Measurements from ENCODE around the gene KRTAP5-5. TPM values are rescaled to one million over a fixed set of nuclear protein-coding genes. Genes with fewer than 3 reads are reported as not detected.

Gene KRTAP5-5
- total and polyA plus RNA-seq, 12 donors, result not detected

DNA sequence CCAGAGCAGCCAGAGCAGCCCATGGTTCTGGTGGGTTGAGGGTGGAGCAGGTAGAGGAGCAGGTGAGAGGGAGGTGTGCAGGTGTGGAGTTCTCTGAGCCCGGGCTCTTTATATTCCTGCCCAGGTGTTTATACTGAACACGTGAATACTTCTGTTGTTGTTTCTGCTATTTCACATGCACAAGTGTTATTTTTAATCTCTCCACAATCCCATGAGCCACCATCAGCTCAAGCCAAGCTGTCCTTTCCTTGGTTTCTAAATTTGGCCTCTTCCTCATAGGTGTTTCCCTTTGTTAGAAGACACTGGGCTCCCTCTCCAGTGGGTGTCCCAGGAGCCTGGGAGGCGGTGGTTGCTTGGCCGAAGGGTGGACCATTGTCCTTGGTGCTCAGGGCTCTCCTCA, 21.2 kb upstream of the KRTAP5-5 start, which contains the start of gene KRTAP5-3:
KRTAP5-3 (minus strand) TSS at position 101 of the 400 bp plus-strand sequence; CDS start at position 23, 78 bp downstream.
- no peak within 1 kb of the TSS for H3K4me3 ChIP-seq
- TF ChIP-seq, protein P1, sequence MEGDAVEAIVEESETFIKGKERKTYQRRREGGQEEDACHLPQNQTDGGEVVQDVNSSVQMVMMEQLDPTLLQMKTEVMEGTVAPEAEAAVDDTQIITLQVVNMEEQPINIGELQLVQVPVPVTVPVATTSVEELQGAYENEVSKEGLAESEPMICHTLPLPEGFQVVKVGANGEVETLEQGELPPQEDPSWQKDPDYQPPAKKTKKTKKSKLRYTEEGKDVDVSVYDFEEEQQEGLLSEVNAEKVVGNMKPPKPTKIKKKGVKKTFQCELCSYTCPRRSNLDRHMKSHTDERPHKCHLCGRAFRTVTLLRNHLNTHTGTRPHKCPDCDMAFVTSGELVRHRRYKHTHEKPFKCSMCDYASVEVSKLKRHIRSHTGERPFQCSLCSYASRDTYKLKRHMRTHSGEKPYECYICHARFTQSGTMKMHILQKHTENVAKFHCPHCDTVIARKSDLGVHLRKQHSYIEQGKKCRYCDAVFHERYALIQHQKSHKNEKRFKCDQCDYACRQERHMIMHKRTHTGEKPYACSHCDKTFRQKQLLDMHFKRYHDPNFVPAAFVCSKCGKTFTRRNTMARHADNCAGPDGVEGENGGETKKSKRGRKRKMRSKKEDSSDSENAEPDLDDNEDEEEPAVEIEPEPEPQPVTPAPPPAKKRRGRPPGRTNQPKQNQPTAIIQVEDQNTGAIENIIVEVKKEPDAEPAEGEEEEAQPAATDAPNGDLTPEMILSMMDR (IDR thresholded peaks at IDR 0.05), result no peak
- no peaks in the 10 kb centered on the region for H3K9me3 ChIP-seq
- ATAC-seq (peak in 3 of 8 donors; percentile 31 to 37 (median 37)), DNase-seq (no peak)
- 62 to 63% methylated on average over 4 of the region's 4 CpGs for WGBS, 2 donors
- peaks cover 0 to 12% (median 6%) of the 10 kb centered on the region in 9 donors for H3K4me1 ChIP-seq
- H3K27ac ChIP-seq, result no peak within 1 kb of the TSS
- H3K36me3 ChIP-seq, result no peaks in the 10 kb centered on the region
- H3K27me3 ChIP-seq, result peaks cover 0 to 40% (median 10%) of the 10 kb centered on the region in 7 donors
- intact Hi-C loops (cut with DNase I), result loop anchor here in 1 of 10 donors (5.0 kb wide), 1 partner anchor 854 kb away; no protein-coding TSS in a partner anchor

DNA sequence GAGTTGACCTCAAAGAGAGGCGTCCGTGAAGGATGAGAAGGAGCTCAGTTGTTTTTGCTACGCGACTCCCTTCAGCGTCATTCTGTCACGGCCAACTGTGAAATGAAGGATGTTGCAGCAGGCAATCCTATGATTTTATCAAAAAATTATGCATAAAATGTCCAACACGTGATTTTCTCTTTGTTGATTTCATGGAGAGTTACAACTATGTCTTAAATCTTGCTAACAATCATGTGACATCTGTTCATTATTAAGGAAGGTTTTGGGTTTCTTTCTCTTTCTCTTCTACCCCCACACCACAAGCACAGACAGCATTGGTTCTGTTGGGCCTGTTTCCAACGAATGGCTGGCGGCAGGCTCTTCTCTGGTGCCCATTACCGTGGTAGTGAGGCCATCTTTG, 11.3 kb upstream of the KRTAP5-5 start:
- no peaks in the 10 kb centered on the region for H3K4me1 ChIP-seq
- peaks cover 0 to 43% (median 20%) of the 10 kb centered on the region in 7 donors for H3K27me3 ChIP-seq
- 89 to 90% methylated on average over 10 of the region's 10 CpGs for WGBS, 2 donors
- no peaks in the 10 kb centered on the region for H3K36me3 ChIP-seq
- no peaks in the 10 kb centered on the region for H3K9me3 ChIP-seq
- no peak for ATAC-seq
- intact Hi-C loops (cut with DNase I), result no loop called here
- no peak overlapping the region for H3K4me3 ChIP-seq
- TF ChIP-seq, protein P1 (IDR thresholded peaks at IDR 0.05), result no peak
- no peak for DNase-seq
- H3K27ac ChIP-seq, result no peak overlapping the region

DNA sequence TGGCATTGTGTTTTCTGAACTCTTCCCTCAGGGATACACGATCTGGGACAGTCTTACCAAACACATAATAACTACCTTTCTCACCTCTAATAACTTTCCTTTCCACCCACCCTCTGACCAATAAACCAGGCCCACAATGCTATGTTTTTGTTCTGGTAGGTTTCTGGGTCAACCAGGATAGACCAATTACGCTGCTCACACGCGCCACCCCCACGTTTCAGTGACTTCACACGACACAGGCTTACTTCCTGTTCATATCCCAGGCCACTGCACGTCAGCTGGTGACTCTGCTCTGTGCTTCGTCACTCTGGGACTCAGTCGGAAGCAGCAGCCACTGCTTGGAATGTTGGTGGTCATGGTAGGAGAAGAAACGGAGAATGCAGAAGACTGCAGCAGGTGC, 10.1 kb upstream of the KRTAP5-5 start:
- no peak for DNase-seq
- ATAC-seq, result peak in 3 of 8 donors; percentile 47 to 81 (median 69)
- 30 to 36% methylated on average over 10 of the region's 10 CpGs for WGBS, 2 donors
- TF ChIP-seq, protein P1 (IDR thresholded peaks at IDR 0.05), result no peak
- intact Hi-C loops (cut with DNase I), result no loop called here
- Histone ChIP-seq H3K27me3 (peaks cover 0 to 34% (median 20%) of the 10 kb centered on the region in 7 donors), H3K27ac (no peak overlapping the region), H3K4me1 (no peaks in the 10 kb centered on the region), H3K36me3 (no peaks in the 10 kb centered on the region), H3K9me3 (no peaks in the 10 kb centered on the region), H3K4me3 (no peak overlapping the region)

DNA sequence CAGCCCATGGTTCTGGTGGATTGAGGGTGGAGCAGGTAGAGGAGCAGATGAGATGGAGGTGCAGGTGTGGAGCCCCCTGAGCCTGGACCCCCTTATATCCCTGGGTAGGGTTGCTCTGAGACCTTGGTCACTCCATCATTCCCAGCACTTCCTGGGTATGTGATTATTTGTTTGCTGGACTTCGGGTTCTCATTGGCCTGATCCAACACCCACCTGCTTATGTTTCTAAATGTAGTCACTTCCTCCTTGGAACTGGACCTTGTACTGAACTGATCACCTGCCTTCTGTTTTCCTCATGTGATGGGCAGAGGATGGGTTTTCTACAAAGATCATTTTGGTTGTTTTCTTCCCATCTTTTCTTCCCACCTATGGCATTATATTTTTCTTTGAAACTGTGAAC, 7.5 kb upstream of the KRTAP5-5 start, which contains the start of gene KRTAP5-4:
KRTAP5-4 (minus strand) TSS at position 53 of the 400 bp plus-strand sequence; CDS start at position 8, 45 bp downstream.
- TF ChIP-seq, protein P1 (IDR thresholded peaks at IDR 0.05), result no peak
- Histone ChIP-seq H3K4me3 (no peak within 1 kb of the TSS), H3K27ac (no peak within 1 kb of the TSS), H3K36me3 (no peaks in the 10 kb centered on the region), H3K4me1 (no peaks in the 10 kb centered on the region), H3K27me3 (peaks cover 0 to 31% (median 12%) of the 10 kb centered on the region in 7 donors), H3K9me3 (no peaks in the 10 kb centered on the region)
- intact Hi-C loops (cut with DNase I), result loop anchor here in 5 of 10 donors (10.0 kb wide), 1 partner anchor 77 kb away; no protein-coding TSS in a partner anchor
- DNase-seq (no peak), ATAC-seq (no peak)
- 41 to 63% methylated on average over 1 of the region's 1 CpG for WGBS, 2 donors
